Measurements from ENCODE around the gene NCAPD2. TPM values are rescaled to one million over a fixed set of nuclear protein-coding genes. Genes with fewer than 3 reads are reported as not detected.
A peak's percentile ranks its signal among the peaks of the same experiment; 100 is the strongest.

Gene NCAPD2
- polyA plus RNA-seq, 1 of the 3 experiments (the other 2 are of a cell fraction) = 46.9 TPM

GRCh38 chr12:6469609-6470374, 24.1 kb upstream of the NCAPD2 start:
- TF ChIP-seq REST (IDR thresholded peaks at IDR 0.05; ENCODE audit: low read depth, low read length) (no peak), ELF1 (IDR thresholded peaks at IDR 0.05) (no peak), FOXM1 (IDR thresholded peaks at IDR 0.05; ENCODE audit: low read depth) (no peak), POLR2AphosphoS5 (IDR thresholded peaks at IDR 0.05; ENCODE audit: low read depth, low read length) (no peak), EP300 (IDR thresholded peaks at IDR 0.05; ENCODE audit: borderline replicate concordance in 1 of 2, low read depth in 1 of 2, low read length in 1 of 2) (no peak), FOXJ3 (CRISPR knock-in tag; IDR thresholded peaks at IDR 0.05) (no peak), CHD2 (IDR thresholded peaks at IDR 0.05; ENCODE audit: low read length, partially characterized antibody) (no peak), IRF3 (IDR thresholded peaks at IDR 0.05; ENCODE audit: low read depth, low read length) (no peak), TAF1 (IDR thresholded peaks at IDR 0.05; ENCODE audit: borderline replicate concordance, low read depth, low read length) (no peak)

More at GRCh38 chr12:6469609-6470374, 24.1 kb upstream of the NCAPD2 start:
- ChIA-PET POLR2A (interaction anchor here (0.7 to 2.9 kb wide), 15 partner anchors 15 to 143 kb away, joined by 3 to 23 read pairs (median 7); partner anchors contain the start of genes GAPDH, MRPL51 and TAPBPL), CTCF (interaction anchor here (0.8 to 4.1 kb wide), 10 partner anchors 10 to 144 kb away, joined by 3 to 16 read pairs (median 6); partner anchors contain the start of gene MRPL51)
- WGBS (ENCODE audit: low lambda C conversion rate) = 30% methylated on average over 13 of the region's 16 CpGs
- H3F3A ChIP-seq (replicated peaks; ENCODE audit: insufficient read depth) = peaks cover 11% of the 10 kb centered on the region
- H3K9ac ChIP-seq = peak overlapping the region; percentile 87
- H3K9me3 ChIP-seq = no peaks in the 10 kb centered on the region
- H3K79me2 ChIP-seq (ENCODE audit: insufficient read depth) = peaks cover 37% of the 10 kb centered on the region
- no peaks in the 10 kb centered on the region for H3K27me3 ChIP-seq (ENCODE audit: insufficient read depth)
- DNase-seq = no peak
- peak overlapping the region; percentile 92 for H2AFZ ChIP-seq (ENCODE audit: low read depth)
- H3K4me3 ChIP-seq (ENCODE audit: low read depth in 2 of 2, low read length in 1 of 2) = peak overlapping the region; percentile 77 to 92
- peaks cover 10 to 15% of the 10 kb centered on the region in 2 experiments for H3K36me3 ChIP-seq (replicated peaks in 1 of 2; ENCODE audit: control insufficient read depth in 1 of 2, insufficient read depth in 2 of 2, low read length in 1 of 2)
- H3K9me2 ChIP-seq = no peaks in the 10 kb centered on the region
- H3K4me1 ChIP-seq (ENCODE audit: control insufficient read depth in 1 of 2, insufficient read depth in 2 of 2, low read depth in 1 of 2, low read length in 1 of 2) = peaks cover 0 to 13% of the 10 kb centered on the region in 2 experiments; a peak in 2 of 4 replicates
- H3K4me2 ChIP-seq = peak overlapping the region; percentile 98
- H3K27ac ChIP-seq (ENCODE audit: low read depth in 2 of 2, low read length in 1 of 2) = peak overlapping the region; percentile 91 to 98; a peak in 3 of 4 replicates
- H4K20me1 ChIP-seq (ENCODE audit: insufficient read depth) = no peaks in the 10 kb centered on the region
